Stimulated activated CD8-positive, alpha-beta memory T cell treated with anti-CD3 and anti-CD28 coated beads, Interleukin-12 subunit alpha, Interleukin-12 subunit beta, amount 100 ng/mL, for 1 hour (primary cell): ENCODE results near the gene CHPT1.

ENCODE experiments used
- DNase-seq: peaks from one replicate; pipeline ENCODE4 v3.0.0-alpha.2; 2020; ENCODE audit warnings: low read depth

CHPT1 gene

DNA sequence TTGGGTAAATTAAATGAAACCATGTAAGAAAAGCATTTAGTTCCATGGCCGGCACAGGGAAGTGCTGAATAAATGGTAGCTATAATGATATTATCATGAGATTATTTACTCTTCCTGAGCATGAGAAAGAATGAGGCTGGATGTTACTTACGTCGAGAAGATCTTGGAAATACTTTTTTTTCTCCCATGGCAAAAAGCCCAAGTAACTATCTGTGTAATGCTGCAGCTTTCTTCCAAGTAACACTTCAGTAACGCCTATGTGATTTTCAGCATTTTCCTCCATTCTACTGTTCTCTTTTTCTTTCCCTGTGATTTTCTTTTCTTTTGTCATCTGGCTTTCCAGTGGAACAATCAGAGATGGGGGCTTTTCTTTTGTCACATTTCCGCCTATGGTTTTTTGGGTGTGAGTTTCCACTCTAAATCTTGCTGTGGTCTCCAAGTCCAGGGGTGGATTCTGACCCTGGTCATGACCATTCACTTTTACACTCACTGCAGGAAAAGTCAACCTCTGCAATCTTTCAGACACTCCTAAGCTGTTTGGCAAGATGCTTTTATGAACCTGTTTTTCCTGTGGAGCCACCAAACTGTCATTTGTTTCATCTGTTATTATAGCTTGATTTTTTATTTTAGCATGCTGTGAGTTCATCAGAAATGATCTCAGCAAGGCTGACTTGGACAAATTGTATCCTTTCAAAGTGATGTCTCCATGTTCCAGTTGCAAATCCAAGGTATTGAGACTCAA is 66.8 kb downstream of the CHPT1 start:
- DNase-seq: no peak

DNA sequence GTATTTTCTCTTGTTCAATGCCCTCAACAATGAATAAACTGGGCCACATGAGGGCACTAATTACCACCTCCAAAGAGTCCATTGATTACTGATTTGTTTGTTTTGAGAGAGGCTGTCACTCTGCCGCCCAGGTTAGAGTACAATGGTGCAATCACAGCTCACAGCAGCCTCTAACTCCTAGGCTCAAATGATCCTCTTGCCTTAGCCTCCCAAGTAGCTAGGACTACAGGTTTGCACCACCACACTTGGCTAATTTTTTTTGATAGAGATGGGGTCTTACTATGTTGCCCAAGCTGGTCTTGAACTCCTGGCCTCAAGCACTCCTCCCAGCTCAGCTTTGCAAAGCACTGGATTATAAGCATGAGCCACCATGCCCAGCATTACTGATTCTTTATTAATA is 70.1 kb downstream of the CHPT1 start:
- DNase-seq: no peak

- no peak for DNase-seq
These were observed 71.3 kb downstream of the CHPT1 start for GRCh38 chr12:101768781-101769180.

GRCh38 chr12:101769865-101770264 is 72.4 kb downstream of the CHPT1 start:
- no peak for DNase-seq

DNA sequence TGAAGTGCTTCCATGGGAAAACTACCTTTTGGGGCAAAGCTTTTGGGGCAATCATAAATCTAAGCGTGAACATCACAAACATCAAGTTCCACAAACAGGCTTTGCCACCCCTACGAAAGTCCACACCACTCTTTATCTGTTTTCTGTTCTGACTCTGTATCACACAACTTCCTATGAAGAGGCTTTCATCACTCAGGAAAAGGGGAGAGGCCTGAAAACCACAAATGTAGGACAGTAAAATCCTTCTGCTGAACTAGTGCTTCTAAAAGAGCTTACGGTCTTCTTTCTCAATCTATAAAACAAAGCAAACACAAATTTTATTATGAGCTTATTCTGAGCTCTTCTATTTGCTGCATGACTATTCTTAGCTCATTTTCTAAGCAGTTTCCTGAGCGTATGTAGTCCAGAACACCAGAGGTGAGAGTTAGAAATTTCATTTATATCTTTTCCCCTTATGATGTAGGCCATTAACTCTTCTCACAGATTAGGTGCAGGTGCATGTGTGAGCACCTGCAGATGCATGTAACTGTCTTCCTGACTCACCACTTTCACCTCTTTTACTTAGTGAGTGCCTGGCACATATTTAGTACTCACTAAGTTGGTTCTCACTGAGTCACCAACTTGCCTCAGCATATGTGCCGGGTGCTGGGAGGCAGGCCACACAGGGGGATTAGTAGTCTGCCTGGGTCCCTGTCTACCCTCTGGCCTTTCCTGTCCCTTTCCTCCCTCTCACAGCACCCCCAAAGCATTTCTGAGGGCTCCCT is 74.8 kb downstream of the CHPT1 start:
- DNase-seq: no peak

DNA sequence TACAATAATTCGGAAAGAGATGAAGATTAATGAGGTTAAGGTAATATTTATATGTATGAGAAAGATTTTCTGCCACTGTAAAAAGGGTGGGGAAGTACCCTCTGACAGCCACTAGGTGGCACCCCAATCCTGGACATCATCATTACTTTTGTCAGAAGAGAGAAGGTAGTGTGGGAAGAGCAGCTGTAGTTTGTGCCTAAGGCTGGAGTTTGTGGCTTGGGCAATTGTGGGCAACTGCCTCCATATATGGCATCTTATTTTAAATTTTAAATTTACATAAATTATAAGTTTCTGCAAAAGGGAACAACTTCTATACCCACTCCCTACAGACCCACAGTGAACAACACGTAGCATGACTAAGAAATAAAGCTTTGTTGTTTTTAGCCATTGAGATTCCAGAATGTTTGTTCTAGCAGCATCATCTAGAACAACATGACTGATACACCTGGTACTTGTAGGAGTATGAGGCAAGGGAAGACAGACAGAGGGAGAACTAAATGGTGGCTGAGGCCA is 76.3 kb downstream of the CHPT1 start:
- peak; percentile 57 for DNase-seq

- no peak for DNase-seq
These were observed 78.4 kb downstream of the CHPT1 start for GRCh38 chr12:101775816-101776215.

- no peak for DNase-seq
These were observed 80.0 kb downstream of the CHPT1 start for GRCh38 chr12:101777485-101777884.

- DNase-seq: no peak
These were observed 80.5 kb downstream of the CHPT1 start for GRCh38 chr12:101777978-101778377.
